ENCODE measurements around the gene DEPDC1. TPM values are rescaled to one million over a fixed set of nuclear protein-coding genes. Genes with fewer than 3 reads are reported as not detected.

The DEPDC1 gene
- total RNA-seq, 1 experiment from 2014 or later = 44.5 TPM

- peaks cover 17% of the 10 kb centered on the region for H3K9me3 Mint-ChIP-seq
- no peaks in the 10 kb centered on the region for H3K27me3 Mint-ChIP-seq (ENCODE audit: low read depth)
- no peak overlapping the region for H3K27ac Mint-ChIP-seq
- ATAC-seq (no peak), DNase-seq (ENCODE audit: low spot score) (no peak)
- H3K4me1 Mint-ChIP-seq = peaks cover 6% of the 10 kb centered on the region; the same call in 1 of the 2 replicates
- H3K4me3 Mint-ChIP-seq = no peak overlapping the region
- H3K36me3 Mint-ChIP-seq = peaks cover 3% of the 10 kb centered on the region
- POLR2A ChIA-PET = no interaction called here
- CTCF ChIA-PET = no interaction called here
- TF ChIP-seq EMX1 (CRISPR knock-in tag; IDR thresholded peaks at IDR 0.05) (no peak), ZNF121 (CRISPR knock-in tag; IDR thresholded peaks at IDR 0.05) (no peak), E2F1 (CRISPR knock-in tag; IDR thresholded peaks at IDR 0.05) (no peak), ATF6 (CRISPR knock-in tag; IDR thresholded peaks at IDR 0.05) (no peak), MAX (CRISPR knock-in tag; IDR thresholded peaks at IDR 0.05) (no peak), IRF1 (CRISPR knock-in tag; IDR thresholded peaks at IDR 0.05) (no peak), RORB (CRISPR knock-in tag; IDR thresholded peaks at IDR 0.05) (no peak), RELA (CRISPR knock-in tag; IDR thresholded peaks at IDR 0.05; ENCODE audit: borderline replicate concordance) (no peak), ZSCAN18 (CRISPR knock-in tag; IDR thresholded peaks at IDR 0.05) (no peak), SP1 (CRISPR knock-in tag; conservative IDR thresholded peaks at IDR 0.05) (no peak), ZNF232 (CRISPR knock-in tag; IDR thresholded peaks at IDR 0.05) (no peak), TCF7 (CRISPR knock-in tag; IDR thresholded peaks at IDR 0.05; ENCODE audit: low read depth) (no peak)
Measured at GRCh38 chr1:68516066-68516465, 19.2 kb upstream of the DEPDC1 start.

GRCh38 chr1:68511254-68511653 lies 14.4 kb upstream of the DEPDC1 start:
- ChIA-PET POLR2A (no interaction called here), CTCF (no interaction called here)
- ATAC-seq = no peak
- Mint-ChIP-seq H3K27ac (no peak overlapping the region), H3K36me3 (peaks cover 6% of the 10 kb centered on the region), H3K4me1 (no peaks in the 10 kb centered on the region), H3K9me3 (peaks cover 33% of the 10 kb centered on the region), H3K27me3 (ENCODE audit: low read depth) (no peaks in the 10 kb centered on the region), H3K4me3 (no peak overlapping the region)
- no peak for TF ChIP-seq SMAD4 (CRISPR knock-in tag; IDR thresholded peaks at IDR 0.05)
- TF ChIP-seq GABPB1 (CRISPR knock-in tag; IDR thresholded peaks at IDR 0.05) = no peak
- TF ChIP-seq MXD4 (CRISPR knock-in tag; IDR thresholded peaks at IDR 0.05; ENCODE audit: borderline replicate concordance) = no peak
- no peak for TF ChIP-seq ZBTB21 (CRISPR knock-in tag; IDR thresholded peaks at IDR 0.05; ENCODE audit: borderline replicate concordance)
- no peak for TF ChIP-seq GRHL2 (CRISPR knock-in tag; IDR thresholded peaks at IDR 0.05; ENCODE audit: insufficient replicate concordance, severe bottlenecking)
- no peak for TF ChIP-seq ZNF532 (CRISPR knock-in tag; IDR thresholded peaks at IDR 0.05; ENCODE audit: borderline replicate concordance)
- no peak for TF ChIP-seq ZNF512 (CRISPR knock-in tag; IDR thresholded peaks at IDR 0.05; ENCODE audit: borderline replicate concordance)
- TF ChIP-seq IRF2 (CRISPR knock-in tag; IDR thresholded peaks at IDR 0.05; ENCODE audit: borderline replicate concordance, low read depth) = no peak
- no peak for TF ChIP-seq NFE2L1 (CRISPR knock-in tag; IDR thresholded peaks at IDR 0.05)
- no peak for TF ChIP-seq E2F1 (CRISPR knock-in tag; IDR thresholded peaks at IDR 0.05)
- no peak for TF ChIP-seq ESRRA (CRISPR knock-in tag; IDR thresholded peaks at IDR 0.05; ENCODE audit: borderline replicate concordance)
- no peak for TF ChIP-seq PRRX2 (CRISPR knock-in tag; IDR thresholded peaks at IDR 0.05)
- TF ChIP-seq ZNF219 (CRISPR knock-in tag; IDR thresholded peaks at IDR 0.05; ENCODE audit: borderline replicate concordance) = no peak
- no peak for DNase-seq (ENCODE audit: low spot score)
